Duodenal mucosa (tissue), 2 donors: ENCODE data around the gene MTUS2.
"Not testable (repeated sequence)": the region's sequence is repeated elsewhere in the genome, so short reads cannot be mapped to it uniquely, and the experiment has no call there.

ENCODE experiments used
- H3K27ac ChIP-seq: one replicate; pipeline ENCODE4 v1.7.0; 2013; ENCODE audit warnings: low read depth, low read length
- H3K27me3 ChIP-seq, 2 donors: one replicate each; pipeline ENCODE4 v1.7.0; 2013; ENCODE audit warnings: low read length in 2 of 2, control low read depth in 1 of 2; ENCODE audit not compliant: insufficient read depth in 2 of 2, control insufficient read depth in 1 of 2
- H3K36me3 ChIP-seq, 2 donors: one replicate each; pipeline ENCODE4 v1.7.0; 2013; ENCODE audit warnings: low read length in 2 of 2, control low read depth in 1 of 2; ENCODE audit not compliant: insufficient read depth in 2 of 2, control insufficient read depth in 1 of 2
- H3K4me1 ChIP-seq, 2 donors: one replicate each; pipeline ENCODE4 v1.7.0; 2013; ENCODE audit warnings: low read length in 2 of 2, control low read depth in 1 of 2; ENCODE audit not compliant: insufficient read depth in 2 of 2, control insufficient read depth in 1 of 2
- H3K4me3 ChIP-seq, 2 donors: one replicate each; pipeline ENCODE4 v1.7.0; 2013; ENCODE audit warnings: low read length in 2 of 2, low read depth in 1 of 2
- H3K9ac ChIP-seq, 2 donors: one replicate each; pipeline ENCODE4 v1.7.0; 2013; ENCODE audit warnings: low read length in 2 of 2, low read depth in 1 of 2
- H3K9me3 ChIP-seq, 2 donors: one replicate each; pipeline ENCODE4 v1.7.0; 2013; ENCODE audit warnings: low read length in 2 of 2, control low read depth in 1 of 2; ENCODE audit not compliant: control insufficient read depth in 1 of 2

MTUS2 gene

DNA sequence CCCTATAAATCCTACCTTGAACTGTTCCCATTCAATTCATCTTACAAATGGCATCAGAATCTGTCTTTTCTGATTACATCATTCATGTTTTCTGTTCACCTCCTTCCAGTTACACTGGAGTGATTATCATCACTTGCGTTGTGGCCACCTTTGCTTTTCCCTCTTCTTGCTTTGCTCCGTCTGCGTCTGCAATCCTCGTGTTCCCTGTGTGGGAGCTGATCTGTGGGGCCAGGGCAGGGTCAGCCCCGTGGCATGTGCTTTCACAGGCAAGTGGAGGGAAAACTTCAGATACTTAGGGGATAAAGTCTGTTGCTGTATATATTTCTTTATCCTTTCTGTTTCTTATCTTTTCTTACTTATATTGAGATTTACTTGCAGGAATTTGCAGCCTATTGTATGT is 497.7 kb downstream of the MTUS2 start:
- Histone ChIP-seq H3K4me1 (no peaks in the 10 kb centered on the region), H3K27me3 (peaks cover 0 to 3% of the 10 kb centered on the region in 2 donors), H3K36me3 (no peaks in the 10 kb centered on the region), H3K4me3 (no peak overlapping the region), H3K9ac (no peak overlapping the region), H3K9me3 (no peaks in the 10 kb centered on the region), H3K27ac (no peak overlapping the region)

GRCh38 chr13:29318741-29319140 is 498.6 kb downstream of the MTUS2 start:
- no peaks in the 10 kb centered on the region for H3K36me3 ChIP-seq
- H3K9me3 ChIP-seq = no peaks in the 10 kb centered on the region
- no peak overlapping the region for H3K4me3 ChIP-seq
- peaks cover 0 to 3% of the 10 kb centered on the region in 2 donors for H3K27me3 ChIP-seq
- H3K27ac ChIP-seq = no peak overlapping the region
- H3K4me1 ChIP-seq = no peaks in the 10 kb centered on the region
- H3K9ac ChIP-seq = no peak overlapping the region

DNA sequence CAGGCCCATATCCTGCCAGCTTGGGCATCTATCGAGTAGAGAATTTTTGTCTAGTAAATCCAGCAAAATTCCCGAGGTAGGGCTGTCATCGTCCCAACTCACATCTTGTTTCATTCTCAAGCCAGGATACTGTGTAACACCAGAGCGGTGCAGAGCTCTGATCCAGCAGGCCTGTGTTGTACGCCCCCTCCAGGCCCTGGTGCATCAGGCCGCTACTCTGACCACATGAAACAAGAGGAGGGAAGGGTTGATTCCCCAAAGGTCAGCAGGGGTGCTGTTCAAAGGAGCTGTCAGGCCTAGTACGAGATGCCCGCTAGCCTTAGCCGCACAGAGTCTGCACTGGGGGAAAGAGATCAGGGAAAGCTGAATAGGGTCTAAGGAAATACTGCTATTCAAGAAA is 499.3 kb downstream of the MTUS2 start:
- H3K36me3 ChIP-seq = no peaks in the 10 kb centered on the region
- H3K4me3 ChIP-seq = no peak overlapping the region
- peaks cover 0 to 3% of the 10 kb centered on the region in 2 donors for H3K27me3 ChIP-seq
- no peak overlapping the region for H3K27ac ChIP-seq
- no peaks in the 10 kb centered on the region for H3K9me3 ChIP-seq
- no peaks in the 10 kb centered on the region for H3K4me1 ChIP-seq
- no peak overlapping the region for H3K9ac ChIP-seq

DNA sequence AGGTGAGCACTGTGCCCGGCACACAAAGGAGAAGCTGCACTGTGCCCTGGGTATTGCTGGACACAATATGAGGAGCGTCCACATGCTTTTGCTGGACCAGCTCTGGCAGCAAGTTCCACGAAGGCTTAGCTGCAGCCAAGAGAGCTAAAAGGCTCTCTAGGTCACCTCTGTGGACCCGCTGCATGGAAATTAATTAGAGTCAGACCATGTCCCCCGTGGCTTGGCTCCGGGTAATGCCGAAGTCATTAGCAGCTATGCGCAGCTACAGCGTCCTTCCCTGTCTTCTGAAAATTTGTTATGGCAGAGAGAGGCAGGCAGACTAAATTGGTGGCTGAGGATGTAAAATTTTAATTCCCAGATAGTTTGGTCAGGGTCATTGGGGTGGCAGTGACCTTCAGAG is 503.8 kb downstream of the MTUS2 start:
- H3K4me3 ChIP-seq = no peak overlapping the region
- H3K4me1 ChIP-seq = no peaks in the 10 kb centered on the region
- no peaks in the 10 kb centered on the region for H3K9me3 ChIP-seq
- H3K27ac ChIP-seq = no peak overlapping the region
- no peak overlapping the region for H3K9ac ChIP-seq
- peaks cover 0 to 3% of the 10 kb centered on the region in 2 donors for H3K27me3 ChIP-seq
- no peaks in the 10 kb centered on the region for H3K36me3 ChIP-seq

DNA sequence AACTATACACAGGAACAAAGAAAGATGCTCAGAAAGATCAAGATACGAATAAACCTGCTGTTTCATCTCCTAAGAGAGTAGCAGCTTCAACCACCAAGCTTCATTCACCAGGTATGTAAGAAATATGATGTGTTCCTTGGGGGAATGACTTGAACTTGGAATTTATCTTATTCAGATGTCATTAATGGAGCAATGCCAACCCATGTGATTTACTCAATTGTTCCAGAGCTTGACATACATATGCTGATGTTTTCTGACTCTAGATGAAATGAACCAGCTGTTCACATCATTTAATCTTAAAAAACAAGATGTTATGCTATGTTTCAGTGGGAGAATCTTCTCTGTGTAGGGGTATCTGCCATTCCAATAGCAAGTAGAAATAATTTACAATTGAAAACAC is 504.5 kb downstream of the MTUS2 start:
- no peaks in the 10 kb centered on the region for H3K9me3 ChIP-seq
- no peaks in the 10 kb centered on the region for H3K36me3 ChIP-seq
- peaks cover 0 to 3% of the 10 kb centered on the region in 2 donors for H3K27me3 ChIP-seq
- no peak overlapping the region for H3K9ac ChIP-seq
- no peak overlapping the region for H3K27ac ChIP-seq
- H3K4me3 ChIP-seq = no peak overlapping the region
- H3K4me1 ChIP-seq = no peaks in the 10 kb centered on the region

GRCh38 chr13:29328501-29328900 is 508.4 kb downstream of the MTUS2 start:
- H3K4me1 ChIP-seq = no peaks in the 10 kb centered on the region
- no peak overlapping the region for H3K27ac ChIP-seq
- no peaks in the 10 kb centered on the region for H3K36me3 ChIP-seq
- no peak overlapping the region for H3K4me3 ChIP-seq
- H3K9ac ChIP-seq = no peak overlapping the region
- H3K27me3 ChIP-seq = no peaks in the 10 kb centered on the region
- no peaks in the 10 kb centered on the region for H3K9me3 ChIP-seq

DNA sequence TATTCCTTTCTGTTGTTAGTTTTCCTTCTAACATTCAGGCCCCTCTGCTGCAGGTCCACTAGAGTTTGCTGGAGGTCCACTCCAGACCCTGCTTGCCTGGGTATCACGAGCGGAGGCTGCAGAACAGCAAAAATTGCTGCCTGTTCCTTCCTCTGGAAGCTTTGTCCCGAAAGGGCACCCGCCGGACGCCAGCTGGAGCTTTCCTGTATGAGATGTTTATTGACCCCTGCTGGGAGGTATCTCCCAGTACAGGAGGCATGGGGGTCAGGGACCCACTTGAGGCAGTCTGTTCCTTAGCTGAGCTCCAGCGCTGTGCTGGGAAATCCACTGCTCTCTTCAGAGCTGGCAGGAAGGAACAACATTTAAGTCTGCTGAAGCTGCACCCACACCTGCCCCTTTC is 516.2 kb downstream of the MTUS2 start:
- no peaks in the 10 kb centered on the region for H3K9me3 ChIP-seq
- no peak overlapping the region for H3K27ac ChIP-seq
- no peak overlapping the region for H3K4me3 ChIP-seq
- H3K27me3 ChIP-seq = no peaks in the 10 kb centered on the region
- no peaks in the 10 kb centered on the region for H3K36me3 ChIP-seq
- H3K4me1 ChIP-seq = no peaks in the 10 kb centered on the region
- H3K9ac ChIP-seq = no peak overlapping the region

GRCh38 chr13:29339386-29340272 is 519.5 kb downstream of the MTUS2 start:
- Histone ChIP-seq H3K4me3 (no peak overlapping the region), H3K36me3 (no peaks in the 10 kb centered on the region), H3K27me3 (no peaks in the 10 kb centered on the region), H3K4me1 (no peaks in the 10 kb centered on the region), H3K27ac (no peak overlapping the region), H3K9ac (no peak overlapping the region), H3K9me3 (no peaks in the 10 kb centered on the region)

GRCh38 chr13:29345860-29346582 is 525.9 kb downstream of the MTUS2 start:
- H3K9me3 ChIP-seq, H3K36me3 ChIP-seq, H3K27ac ChIP-seq, H3K9ac ChIP-seq, H3K4me3 ChIP-seq, H3K27me3 ChIP-seq, H3K4me1 ChIP-seq: not testable (repeated sequence)

DNA sequence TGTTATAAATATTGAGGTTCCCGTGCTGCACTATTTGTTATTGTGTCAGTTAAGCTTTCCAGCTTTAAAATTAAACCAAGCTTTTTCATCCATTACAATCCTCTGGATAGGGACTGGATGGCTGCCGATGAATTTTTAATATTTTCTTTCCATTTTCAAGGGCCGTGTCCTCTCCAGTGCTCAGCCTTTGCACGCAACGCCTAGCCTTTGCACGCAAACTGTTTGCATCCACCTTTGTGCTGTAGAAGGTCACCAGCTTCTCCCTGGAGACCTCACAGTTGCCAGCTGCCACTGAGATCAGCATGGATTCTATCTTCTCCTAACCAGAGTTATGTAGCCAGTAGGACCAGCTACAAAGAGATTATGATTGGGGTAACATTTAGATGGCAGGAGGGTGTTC is 534.9 kb downstream of the MTUS2 start:
- no peak overlapping the region for H3K9ac ChIP-seq
- H3K4me1 ChIP-seq = no peaks in the 10 kb centered on the region
- H3K36me3 ChIP-seq = no peaks in the 10 kb centered on the region
- H3K9me3 ChIP-seq = no peaks in the 10 kb centered on the region
- no peak overlapping the region for H3K27ac ChIP-seq
- no peaks in the 10 kb centered on the region for H3K27me3 ChIP-seq
- H3K4me3 ChIP-seq = no peak overlapping the region
